Activated CD4-positive, alpha-beta T cell treated with anti-CD3 and anti-CD28 coated beads, Interleukin-2, Interleukin-6, amounts not matched to agents 100 ng/mL and 50 ng/mL, durations not matched to agents 16 hours and 8 hours (primary cell): ENCODE data around the gene DHCR7.

Source experiments
- DNase-seq: peaks from one replicate; pipeline ENCODE4 v3.0.0-alpha.2; 2020

The DHCR7 gene

GRCh38 chr11:71477641-71478527 lies 29.7 kb upstream of the DHCR7 start:
- DNase-seq, result no peak

DNA sequence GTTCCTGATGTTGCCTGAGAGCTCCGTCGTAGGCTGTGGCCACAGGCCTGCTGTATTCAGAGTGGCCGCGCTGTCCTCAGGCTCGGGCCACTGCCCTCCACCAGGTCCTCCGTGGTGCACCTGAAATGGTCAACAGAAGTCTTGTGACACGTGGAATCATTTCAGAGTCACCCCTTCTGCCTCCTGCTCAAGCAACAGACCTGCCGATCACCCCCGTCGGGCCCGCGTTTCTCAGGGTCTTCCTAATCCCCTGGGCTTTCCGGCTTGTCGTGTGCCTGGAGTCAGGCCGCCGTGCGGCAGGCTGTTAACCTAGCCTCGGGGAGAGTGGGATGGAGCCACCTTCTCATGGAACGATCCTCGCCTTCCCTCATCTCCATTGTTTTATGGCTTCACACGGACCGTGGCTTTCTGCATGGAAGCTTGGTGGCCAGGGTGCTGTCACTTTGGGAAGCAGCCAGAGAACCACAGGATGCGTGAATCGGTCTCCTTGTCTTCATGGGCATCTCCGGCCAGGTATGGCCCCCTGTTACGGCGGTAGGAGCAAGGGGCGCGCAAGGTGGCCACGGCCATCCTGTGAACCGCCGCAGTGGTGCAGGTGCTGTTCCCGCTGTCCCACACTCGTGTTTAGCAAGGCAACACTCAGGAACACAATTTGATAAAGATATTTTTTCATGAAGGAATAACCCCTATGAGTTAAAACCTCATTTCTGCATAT lies 28.9 kb upstream of the DHCR7 start:
- DNase-seq, result no peak

GRCh38 chr11:71476031-71476430 lies 27.8 kb upstream of the DHCR7 start:
- no peak for DNase-seq

- no peak for DNase-seq
Measured at GRCh38 chr11:71474771-71475483, 26.7 kb upstream of the DHCR7 start.

DNA sequence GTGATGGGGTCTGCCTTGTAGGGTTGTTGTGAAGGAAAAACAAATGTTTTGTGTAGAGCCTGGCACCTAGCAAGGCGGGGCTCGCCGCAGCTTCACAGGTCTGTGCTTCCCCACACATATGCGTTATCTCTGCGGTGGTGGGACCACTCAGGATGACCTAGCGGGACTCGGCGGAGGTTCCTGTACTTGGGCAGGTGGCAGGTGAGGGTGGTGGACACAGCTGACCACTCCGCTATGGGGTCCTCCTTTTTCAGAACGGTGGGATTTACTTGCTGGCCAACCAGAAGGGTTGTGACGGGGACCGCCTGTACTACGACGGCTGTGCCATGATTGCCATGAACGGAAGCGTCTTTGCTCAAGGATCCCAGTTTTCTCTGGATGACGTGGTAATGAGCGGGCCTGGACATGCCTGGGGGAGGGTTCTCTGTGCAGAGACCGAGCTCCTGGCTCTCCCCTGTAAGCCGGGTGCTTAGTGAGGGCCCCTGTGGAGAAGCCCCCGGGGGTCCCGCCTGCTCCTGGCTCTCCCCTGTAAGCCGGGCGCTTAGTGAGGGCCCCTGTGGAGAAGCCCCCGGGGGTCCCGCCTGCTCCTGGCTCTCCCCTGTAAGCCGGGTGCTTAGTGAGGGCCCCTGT lies 26.1 kb upstream of the DHCR7 start:
- DNase-seq, result no peak

DNA sequence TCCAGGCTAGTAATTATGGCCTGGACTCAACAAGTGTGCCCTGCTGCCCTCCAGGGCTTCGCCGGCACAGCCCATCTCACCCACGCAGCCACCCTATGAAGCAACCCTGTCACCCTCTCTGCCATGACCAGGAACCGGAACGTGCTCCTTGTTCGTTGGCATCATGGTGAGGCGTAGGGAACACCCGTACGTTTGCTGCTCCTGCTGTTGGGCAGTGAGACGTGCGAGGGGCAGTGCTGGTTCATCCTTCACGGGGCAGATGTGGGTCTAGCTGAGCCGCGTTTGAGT lies 25.5 kb upstream of the DHCR7 start:
- DNase-seq, result no peak

DNA sequence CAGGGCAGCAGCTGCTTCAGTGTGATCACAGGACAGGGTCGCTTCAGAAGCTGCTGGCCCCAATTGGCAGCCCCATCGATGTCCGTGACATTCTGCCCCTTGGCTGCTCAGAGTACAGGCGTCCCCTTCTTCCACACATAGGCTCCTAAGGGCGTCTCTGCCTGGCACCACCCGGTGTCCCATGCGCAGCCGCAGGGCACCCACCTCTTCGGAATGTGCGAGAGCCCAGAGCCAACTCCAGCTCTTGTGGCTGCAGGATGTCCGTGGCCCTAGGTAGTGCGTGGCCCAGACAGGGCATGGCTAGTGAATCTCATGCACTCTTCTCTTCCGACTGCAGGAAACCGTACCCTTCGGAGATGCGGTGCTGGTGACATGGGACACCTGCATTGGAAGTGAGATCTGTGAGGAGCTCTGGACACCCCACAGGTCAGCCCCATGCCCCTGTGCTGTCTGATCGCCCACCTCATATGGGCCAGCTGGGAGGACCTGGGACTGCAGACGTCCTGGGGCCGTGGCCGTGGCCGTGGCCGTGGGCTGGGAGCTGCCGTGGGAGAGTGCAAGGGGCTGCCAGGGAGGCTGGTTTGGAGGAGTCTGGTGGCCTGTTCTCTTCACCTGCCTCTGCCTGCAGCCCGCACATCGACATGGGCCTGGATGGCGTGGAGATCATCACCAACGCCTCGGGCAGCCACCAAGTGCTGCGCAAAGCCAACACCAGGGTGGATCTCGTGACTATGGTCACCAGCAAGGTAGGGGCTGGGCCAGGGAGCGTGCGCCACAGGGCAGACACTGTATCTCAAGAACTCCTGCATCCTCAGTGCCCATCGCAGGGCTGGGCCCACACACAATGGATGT lies 25.0 kb upstream of the DHCR7 start:
- DNase-seq, result no peak

GRCh38 chr11:71472357-71472885 lies 24.2 kb upstream of the DHCR7 start:
- no peak for DNase-seq

DNA sequence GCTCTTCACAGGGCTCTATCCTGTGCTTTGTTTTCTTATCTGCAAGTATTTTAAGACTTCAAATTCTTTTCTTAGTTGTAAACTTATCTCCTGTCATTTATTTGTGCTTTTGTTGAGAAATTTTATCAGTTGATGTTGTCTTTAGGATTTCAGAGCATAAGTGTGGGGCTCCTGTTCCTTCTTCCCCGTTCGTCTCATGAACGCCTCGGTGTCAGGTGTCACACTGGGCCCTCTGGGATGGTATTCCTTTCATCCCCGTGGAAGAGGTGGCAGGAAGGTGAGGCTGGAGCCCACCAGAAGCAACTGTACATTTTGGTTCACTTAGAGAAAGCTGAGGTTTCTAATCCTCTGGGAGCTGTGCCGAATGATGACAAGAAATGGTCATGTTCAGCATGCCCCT lies 22.8 kb upstream of the DHCR7 start:
- DNase-seq, result no peak

DNA sequence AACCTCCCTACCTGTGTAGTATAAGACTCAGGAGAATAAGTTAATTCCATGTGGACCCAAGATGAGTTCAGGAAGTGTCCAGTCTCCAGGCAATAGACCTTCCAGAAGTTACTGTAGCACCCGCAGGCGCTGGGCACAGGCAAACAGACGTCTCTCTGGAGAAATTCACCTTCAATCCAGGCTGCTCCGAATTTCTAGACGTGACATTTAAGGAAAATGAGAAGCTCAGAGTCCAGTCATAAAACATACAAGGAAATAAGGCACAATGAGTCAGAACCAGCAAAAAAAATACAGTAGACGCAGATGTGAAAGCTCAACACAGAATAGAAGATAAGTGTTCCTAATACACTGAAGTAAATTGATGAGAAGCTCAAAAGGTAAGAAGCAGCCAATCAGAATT lies 19.0 kb upstream of the DHCR7 start:
- DNase-seq, result no peak

GRCh38 chr11:71466358-71466757 lies 18.2 kb upstream of the DHCR7 start:
- no peak for DNase-seq

- no peak for DNase-seq
Measured at GRCh38 chr11:71465054-71465453, 16.9 kb upstream of the DHCR7 start.

- DNase-seq, result no peak
Measured at GRCh38 chr11:71463331-71464211, 15.4 kb upstream of the DHCR7 start.

DNA sequence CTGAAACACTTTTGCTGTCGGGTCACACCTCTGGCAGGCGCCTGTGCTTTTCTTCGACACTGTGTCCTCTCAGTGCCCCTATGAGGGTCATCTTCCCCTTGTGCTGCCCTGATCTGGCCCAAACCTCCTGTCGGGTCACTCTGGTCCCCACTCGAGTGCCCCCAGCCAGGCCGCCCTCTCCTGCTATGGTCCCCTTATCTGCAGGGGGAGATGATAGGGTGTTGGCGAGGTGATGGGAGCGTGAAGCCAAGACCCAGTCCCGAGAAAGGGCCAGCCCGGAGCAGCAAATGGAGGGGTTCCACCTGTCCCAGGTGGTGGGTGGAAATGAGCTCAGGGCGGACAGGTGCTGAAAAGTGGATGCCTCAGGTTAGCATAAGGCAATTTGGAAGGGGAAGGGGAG lies 14.5 kb upstream of the DHCR7 start:
- DNase-seq, result no peak

GRCh38 chr11:71461696-71462095 lies 13.5 kb upstream of the DHCR7 start:
- no peak for DNase-seq

GRCh38 chr11:71459767-71460320 lies 11.7 kb upstream of the DHCR7 start:
- no peak for DNase-seq

- DNase-seq, result no peak
Measured at GRCh38 chr11:71459076-71459766, 11.0 kb upstream of the DHCR7 start.

- no peak for DNase-seq
Measured at GRCh38 chr11:71458146-71459070, 10.2 kb upstream of the DHCR7 start.

DNA sequence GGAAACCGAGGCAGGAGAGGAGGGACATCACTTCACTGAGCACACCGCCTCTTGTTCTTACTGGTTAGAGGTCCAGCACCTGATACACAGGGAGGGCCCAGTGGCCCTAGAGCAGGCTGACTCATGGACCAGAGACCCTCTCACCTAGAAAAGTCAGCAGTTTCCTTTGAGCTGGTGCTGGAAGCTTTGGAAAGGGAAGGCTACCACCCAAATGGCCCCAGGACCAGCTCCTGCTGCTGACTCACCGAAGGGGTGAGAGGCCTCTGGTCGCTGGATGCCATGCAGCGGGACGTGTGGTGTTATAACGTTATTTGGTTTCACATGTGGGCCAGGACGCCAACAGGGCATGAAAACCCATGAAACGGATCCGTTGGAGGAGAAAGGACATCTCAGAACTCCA lies 8.6 kb upstream of the DHCR7 start:
- DNase-seq, result no peak
